Psoas muscle (tissue), 8 donors: Measurements from ENCODE around the gene RARB. TPM values are rescaled to one million over a fixed set of nuclear protein-coding genes. Genes with fewer than 3 reads are reported as not detected.

Source experiments
- ATAC-seq, 4 donors: fragments of 200-7000 bp; cut with Tn5 transposase; one replicate each; pipeline ENCODE4 v1.9.1; 2020; ENCODE audit warnings: moderate library complexity in 3 of 4, mild to moderate bottlenecking in 2 of 4
- DNase-seq, 2 donors: peaks; one replicate each; pipeline ENCODE4 v3.0.0-alpha.2; 2020
- H3K27ac ChIP-seq: fragments of 200-600 bp; one replicate; pipeline ENCODE4 v1.8.0; 2022
- H3K27me3 ChIP-seq, 3 donors: fragments of 200-600 bp in 1 of 3; one replicate each; pipeline versions ENCODE4 v1.6.1 to v1.8.0; 2013 to 2022; ENCODE audit warnings: low read length in 2 of 3, mild to moderate bottlenecking in 2 of 3, moderate library complexity in 1 of 3; ENCODE audit not compliant: insufficient read depth in 3 of 3
- H3K36me3 ChIP-seq, 2 donors: fragments of 200-600 bp in 1 of 2; one replicate each; pipeline versions ENCODE4 v1.6.1 to v1.8.0; 2013 to 2022; ENCODE audit warnings: low read depth in 1 of 2, mild to moderate bottlenecking in 1 of 2, moderate library complexity in 1 of 2; ENCODE audit not compliant: insufficient read depth in 1 of 2
- H3K4me1 ChIP-seq: fragments of 200-600 bp; one replicate; pipeline ENCODE4 v1.8.0; 2022
- H3K4me3 ChIP-seq: fragments of 200-600 bp; one replicate; pipeline ENCODE4 v1.8.0; 2022; ENCODE audit warnings: mild to moderate bottlenecking
- H3K9me3 ChIP-seq: fragments of 200-600 bp; one replicate; pipeline ENCODE4 v1.8.0; 2022
- CTCF ChIP-seq: fragments of 200-600 bp; IDR thresholded peaks from one replicate; pipeline ENCODE4 v1.8.0; 2022; ENCODE audit warnings: antibody characterized with exemption
- WGBS, 3 donors: extraction: QIAGEN DNeasy Blood & Tissue Kit; methylation state at CpG; one replicate each; pipeline versions ENCODE4 v1.1.6 to v1.1.7; 2013; 5-methylcytosine and 5-hydroxymethylcytosine counted together
- intact Hi-C, 2 donors: fragments of 100-400 bp; cut with DNase I; formaldehyde crosslinking; loops; one replicate each; pipeline versions ENCODE4 v1.11.0 to v1.14.2; 2022
- polyA plus RNA-seq, 3 donors: library from polyadenylated mRNA; stranded (reverse); fragments of 200-250 nt; gene quantifications; one replicate each; pipeline ENCODE4 v1.2.3, GENCODE V29; 2013
- total RNA-seq, 4 donors: library from RNA; stranded (reverse); fragmentation: NEBNext Ultra II Directional in 2 of 4; extraction: Animal tissue kit (Norgen Biotek cat#: 25700) in 2 of 4; gene quantifications; one replicate each; pipeline versions ENCODE4 v1.2.1 to v1.2.4, GENCODE V29; 2021 to 2023
- donor health status: healthy with polysubstance abuse.
- donor health status: DM: no; HTN: no; CAD: no; lungs with moderate emphysema.
- donor health status: Bipolar disorder and iron deficiency.
- donor health status: healthy.
- donor health status: DM: yes; HTN: yes; CAD: no.
- donor health status: DM: no; HTN: no; CAD: no.
- donor health status: DM: no; HTN: no; CAD: no.
- donor health status: DM: yes; HTN: yes; CAD: no.

Gene RARB
- total and polyA plus RNA-seq, 7 donors, result 1.1 to 5.4 (median 1.9) TPM

GRCh38 chr3:25572919-25573385 lies 144.9 kb downstream of the RARB start:
- WGBS, 3 donors, result 80 to 86% (median 86%) methylated on average over 14 of the region's 14 CpGs
- H3K4me1 ChIP-seq, result peaks cover 22% of the 10 kb centered on the region
- ATAC-seq (peak; percentile 6 to 56 (median 15)), DNase-seq (no peak)
- no peaks in the 10 kb centered on the region for H3K27me3 ChIP-seq
- peaks cover 0 to 10% of the 10 kb centered on the region in 2 donors for H3K36me3 ChIP-seq
- H3K27ac ChIP-seq, result peak overlapping the region; percentile 84
- no peak overlapping the region for H3K4me3 ChIP-seq
- intact Hi-C loops, result loop anchor here (5.0 to 10.0 kb wide), 3 partner anchors 56 to 138 kb away; no protein-coding TSS in a partner anchor
- no peaks in the 10 kb centered on the region for H3K9me3 ChIP-seq
- no peak for TF ChIP-seq CTCF

- Histone ChIP-seq H3K4me3 (no peak overlapping the region), H3K36me3 (peaks cover 0 to 10% of the 10 kb centered on the region in 2 donors), H3K27me3 (no peaks in the 10 kb centered on the region), H3K9me3 (no peaks in the 10 kb centered on the region), H3K27ac (peak overlapping the region; percentile 84), H3K4me1 (peaks cover 18% of the 10 kb centered on the region)
- ATAC-seq (peak; percentile 72 to 87 (median 76)), DNase-seq (no peak)
- 59 to 74% (median 63%) methylated on average over 19 of the region's 19 CpGs for WGBS, 3 donors
- no peak for TF ChIP-seq CTCF
- intact Hi-C loops, result loop anchor here (5.0 to 10.0 kb wide), 3 partner anchors 56 to 139 kb away; no protein-coding TSS in a partner anchor
Observed at GRCh38 chr3:25573386-25574171, 145.5 kb downstream of the RARB start.

GRCh38 chr3:25574172-25574765 lies 146.2 kb downstream of the RARB start:
- Histone ChIP-seq H3K36me3 (peaks cover 0 to 10% of the 10 kb centered on the region in 2 donors), H3K27ac (peak overlapping the region; percentile 84), H3K4me3 (no peak overlapping the region), H3K9me3 (no peaks in the 10 kb centered on the region), H3K27me3 (no peaks in the 10 kb centered on the region), H3K4me1 (peaks cover 13% of the 10 kb centered on the region)
- ATAC-seq (no peak), DNase-seq (no peak)
- intact Hi-C loops, result loop anchor here (5.0 to 10.0 kb wide), 3 partner anchors 57 to 139 kb away; no protein-coding TSS in a partner anchor
- TF ChIP-seq CTCF, result no peak
- 93 to 96% (median 93%) methylated on average over 16 of the region's 16 CpGs for WGBS, 3 donors

- no peak for ATAC-seq
- H3K4me3 ChIP-seq, result no peak overlapping the region
- no peaks in the 10 kb centered on the region for H3K9me3 ChIP-seq
- 94 to 95% (median 95%) methylated on average over 12 of the region's 12 CpGs for WGBS, 3 donors
- no peak for TF ChIP-seq CTCF
- intact Hi-C loops, result loop anchor here (5.0 to 10.0 kb wide), 2 partner anchors 128 to 140 kb away; no protein-coding TSS in a partner anchor
- peaks cover 10% of the 10 kb centered on the region for H3K4me1 ChIP-seq
- DNase-seq, result no peak
- no peaks in the 10 kb centered on the region for H3K27me3 ChIP-seq
- no peak overlapping the region for H3K27ac ChIP-seq
- peaks cover 0 to 10% of the 10 kb centered on the region in 2 donors for H3K36me3 ChIP-seq
Observed at GRCh38 chr3:25575001-25575400, 146.9 kb downstream of the RARB start.
